ENCODE measurements around the gene PPFIBP1. TPM values are rescaled to one million over a fixed set of nuclear protein-coding genes. Genes with fewer than 3 reads are reported as not detected.

PPFIBP1 gene
- total RNA-seq, 4 donors from 2014 or later: 48.6 to 148 (median 74.8) TPM

- Histone ChIP-seq H3K27me3 (no peaks in the 10 kb centered on the region), H3K4me3 (no peak overlapping the region), H3K9me3 (no peaks in the 10 kb centered on the region), H3K36me3 (no peaks in the 10 kb centered on the region), H3K27ac (no peak overlapping the region), H3K4me1 (peaks cover 56% of the 10 kb centered on the region)
- DNase-seq (ENCODE audit: low spot score in 2 of 2): no peak
- 27% methylated on average over 2 of the region's 2 CpGs for WGBS
- TF ChIP-seq POLR2AphosphoS5 (IDR thresholded peaks at IDR 0.05) (no peak), POLR2A (IDR thresholded peaks at IDR 0.05) (no peak), EP300 (IDR thresholded peaks at IDR 0.05) (no peak)
- TF ChIP-seq, protein P1, sequence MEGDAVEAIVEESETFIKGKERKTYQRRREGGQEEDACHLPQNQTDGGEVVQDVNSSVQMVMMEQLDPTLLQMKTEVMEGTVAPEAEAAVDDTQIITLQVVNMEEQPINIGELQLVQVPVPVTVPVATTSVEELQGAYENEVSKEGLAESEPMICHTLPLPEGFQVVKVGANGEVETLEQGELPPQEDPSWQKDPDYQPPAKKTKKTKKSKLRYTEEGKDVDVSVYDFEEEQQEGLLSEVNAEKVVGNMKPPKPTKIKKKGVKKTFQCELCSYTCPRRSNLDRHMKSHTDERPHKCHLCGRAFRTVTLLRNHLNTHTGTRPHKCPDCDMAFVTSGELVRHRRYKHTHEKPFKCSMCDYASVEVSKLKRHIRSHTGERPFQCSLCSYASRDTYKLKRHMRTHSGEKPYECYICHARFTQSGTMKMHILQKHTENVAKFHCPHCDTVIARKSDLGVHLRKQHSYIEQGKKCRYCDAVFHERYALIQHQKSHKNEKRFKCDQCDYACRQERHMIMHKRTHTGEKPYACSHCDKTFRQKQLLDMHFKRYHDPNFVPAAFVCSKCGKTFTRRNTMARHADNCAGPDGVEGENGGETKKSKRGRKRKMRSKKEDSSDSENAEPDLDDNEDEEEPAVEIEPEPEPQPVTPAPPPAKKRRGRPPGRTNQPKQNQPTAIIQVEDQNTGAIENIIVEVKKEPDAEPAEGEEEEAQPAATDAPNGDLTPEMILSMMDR (IDR thresholded peaks at IDR 0.05): no peak
Measured at GRCh38 chr12:27606986-27607385, 83.0 kb downstream of the PPFIBP1 start.

- no peaks in the 10 kb centered on the region for H3K36me3 ChIP-seq
- WGBS: 45% methylated on average over 4 of the region's 4 CpGs
- TF ChIP-seq EP300 (IDR thresholded peaks at IDR 0.05) (no peak), POLR2A (IDR thresholded peaks at IDR 0.05) (no peak), POLR2AphosphoS5 (IDR thresholded peaks at IDR 0.05) (no peak)
- TF ChIP-seq, protein P1 (IDR thresholded peaks at IDR 0.05): no peak
- no peak overlapping the region for H3K27ac ChIP-seq
- no peaks in the 10 kb centered on the region for H3K27me3 ChIP-seq
- peaks cover 50% of the 10 kb centered on the region for H3K4me1 ChIP-seq
- no peaks in the 10 kb centered on the region for H3K9me3 ChIP-seq
- DNase-seq (ENCODE audit: low spot score in 2 of 2): no peak
- H3K4me3 ChIP-seq: no peak overlapping the region
Measured at GRCh38 chr12:27607591-27607990, 83.6 kb downstream of the PPFIBP1 start.

DNA sequence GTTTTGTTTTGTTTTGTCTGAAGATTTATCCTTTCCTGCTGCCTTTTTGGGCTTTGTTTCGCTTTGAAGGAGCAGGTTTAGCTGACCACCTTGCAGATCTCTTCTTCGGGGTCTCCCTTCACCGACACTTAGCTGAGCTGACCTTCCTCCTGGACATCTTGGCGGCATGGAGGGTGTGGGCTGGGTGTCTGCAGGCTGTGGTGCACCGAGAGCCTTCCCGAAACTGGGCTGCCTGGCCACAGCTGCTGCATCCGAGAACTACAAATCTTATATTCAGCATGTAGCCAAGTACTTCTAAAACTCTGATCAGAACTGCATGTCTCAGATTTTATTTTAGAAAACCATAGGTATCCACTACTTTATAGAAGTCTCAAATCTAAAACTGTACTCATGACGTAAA, 84.9 kb downstream of the PPFIBP1 start:
- no peaks in the 10 kb centered on the region for H3K9me3 ChIP-seq
- DNase-seq (ENCODE audit: low spot score in 2 of 2): no peak
- no peak overlapping the region for H3K27ac ChIP-seq
- H3K4me1 ChIP-seq: peaks cover 49% of the 10 kb centered on the region
- 90% methylated on average over 8 of the region's 8 CpGs for WGBS
- no peaks in the 10 kb centered on the region for H3K27me3 ChIP-seq
- no peaks in the 10 kb centered on the region for H3K36me3 ChIP-seq
- TF ChIP-seq, protein P1 (IDR thresholded peaks at IDR 0.05): no peak
- H3K4me3 ChIP-seq: peak overlapping the region; percentile 8

DNA sequence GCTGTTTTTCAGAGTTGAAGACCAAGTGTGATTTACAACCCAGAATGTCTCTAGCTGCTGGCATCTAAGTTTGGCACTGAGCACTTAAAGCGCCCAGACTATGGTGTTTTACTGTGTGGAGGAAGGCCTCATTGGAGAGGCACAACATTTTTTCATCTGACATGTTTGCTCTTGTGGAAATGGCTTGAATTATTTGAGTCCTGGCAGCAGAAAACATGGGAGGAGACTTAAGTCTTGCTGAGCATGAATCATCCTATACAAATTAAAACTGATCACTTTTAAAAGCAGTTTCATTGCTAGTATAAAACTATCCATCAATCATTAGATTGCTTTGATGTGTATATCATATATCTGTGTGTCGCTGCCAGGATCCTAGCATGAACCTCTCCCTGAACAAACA, 86.4 kb downstream of the PPFIBP1 start:
- no peak for TF ChIP-seq POLR2A (IDR thresholded peaks at IDR 0.05)
- TF ChIP-seq EP300 (IDR thresholded peaks at IDR 0.05): no peak
- TF ChIP-seq, protein P1 (IDR thresholded peaks at IDR 0.05): no peak
- TF ChIP-seq POLR2AphosphoS5 (IDR thresholded peaks at IDR 0.05): no peak
- no peak for DNase-seq (ENCODE audit: low spot score in 2 of 2)
- no peaks in the 10 kb centered on the region for H3K27me3 ChIP-seq
- 38% methylated on average over 2 of the region's 2 CpGs for WGBS
- H3K4me1 ChIP-seq: peaks cover 49% of the 10 kb centered on the region
- H3K36me3 ChIP-seq: no peaks in the 10 kb centered on the region
- no peaks in the 10 kb centered on the region for H3K9me3 ChIP-seq
- H3K27ac ChIP-seq: peak overlapping the region; percentile 16
- no peak overlapping the region for H3K4me3 ChIP-seq

- WGBS: 77% methylated on average over 3 of the region's 3 CpGs
- Histone ChIP-seq H3K27me3 (no peaks in the 10 kb centered on the region), H3K4me3 (no peak overlapping the region), H3K9me3 (no peaks in the 10 kb centered on the region), H3K36me3 (no peaks in the 10 kb centered on the region), H3K4me1 (peaks cover 32% of the 10 kb centered on the region), H3K27ac (no peak overlapping the region)
- DNase-seq (ENCODE audit: low spot score in 2 of 2): no peak
- TF ChIP-seq POLR2AphosphoS5 (IDR thresholded peaks at IDR 0.05) (no peak), EP300 (IDR thresholded peaks at IDR 0.05) (no peak), POLR2A (IDR thresholded peaks at IDR 0.05) (no peak)
- TF ChIP-seq, protein P1 (IDR thresholded peaks at IDR 0.05): no peak
Measured at GRCh38 chr12:27614386-27614785, 90.4 kb downstream of the PPFIBP1 start.

All from suprapubic skin (tissue), 4 donors.